Measurements from ENCODE around the gene MEF2D.
A peak's percentile ranks its signal among the peaks of the same experiment; 100 is the strongest.

Gene MEF2D

GRCh38 chr1:156492013-156492590, 8.5 kb downstream of the MEF2D start:
- Histone ChIP-seq H3K4me3 (ENCODE audit: low read length) (no peak overlapping the region), H3K36me3 (ENCODE audit: insufficient read depth, low read length) (peaks cover 7% of the 10 kb centered on the region), H3K9ac (ENCODE audit: low read depth, low read length) (no peak overlapping the region), H3K9me3 (replicated peaks; ENCODE audit: low read length) (no peaks in the 10 kb centered on the region), H3K4me1 (ENCODE audit: control insufficient read depth, insufficient read depth, low read length) (peaks cover 75% of the 10 kb centered on the region), H3K27me3 (ENCODE audit: control insufficient read depth, insufficient read depth, low read length) (no peaks in the 10 kb centered on the region), H3K4me2 (ENCODE audit: low read length) (no peak overlapping the region)

- H3K9me3 ChIP-seq (replicated peaks; ENCODE audit: low read length): no peaks in the 10 kb centered on the region
- peak overlapping the region; percentile 46 for H3K9ac ChIP-seq (ENCODE audit: low read depth, low read length)
- peaks cover 67% of the 10 kb centered on the region for H3K4me1 ChIP-seq (ENCODE audit: control insufficient read depth, insufficient read depth, low read length)
- H3K4me3 ChIP-seq (ENCODE audit: low read length): no peak overlapping the region
- H3K4me2 ChIP-seq (ENCODE audit: low read length): peak overlapping the region; percentile 48
- H3K27me3 ChIP-seq (ENCODE audit: control insufficient read depth, insufficient read depth, low read length): no peaks in the 10 kb centered on the region
- H3K36me3 ChIP-seq (ENCODE audit: insufficient read depth, low read length): peaks cover 7% of the 10 kb centered on the region
Observed at GRCh38 chr1:156491151-156491949, 9.2 kb downstream of the MEF2D start.

GRCh38 chr1:156490401-156491032, 10.1 kb downstream of the MEF2D start:
- H3K27me3 ChIP-seq (ENCODE audit: control insufficient read depth, insufficient read depth, low read length): no peaks in the 10 kb centered on the region
- H3K36me3 ChIP-seq (ENCODE audit: insufficient read depth, low read length): peaks cover 7% of the 10 kb centered on the region
- H3K4me3 ChIP-seq (ENCODE audit: low read length): peak overlapping the region; percentile 44
- peaks cover 59% of the 10 kb centered on the region for H3K4me1 ChIP-seq (ENCODE audit: control insufficient read depth, insufficient read depth, low read length)
- peak overlapping the region; percentile 46 for H3K9ac ChIP-seq (ENCODE audit: low read depth, low read length)
- H3K9me3 ChIP-seq (replicated peaks; ENCODE audit: low read length): no peaks in the 10 kb centered on the region
- H3K4me2 ChIP-seq (ENCODE audit: low read length): peak overlapping the region; percentile 48

- peaks cover 1% of the 10 kb centered on the region for H3K36me3 ChIP-seq (ENCODE audit: insufficient read depth, low read length)
- no peaks in the 10 kb centered on the region for H3K27me3 ChIP-seq (ENCODE audit: control insufficient read depth, insufficient read depth, low read length)
- H3K4me3 ChIP-seq (ENCODE audit: low read length): peak overlapping the region; percentile 44
- H3K4me2 ChIP-seq (ENCODE audit: low read length): peak overlapping the region; percentile 48
- H3K4me1 ChIP-seq (ENCODE audit: control insufficient read depth, insufficient read depth, low read length): peaks cover 55% of the 10 kb centered on the region
- no peaks in the 10 kb centered on the region for H3K9me3 ChIP-seq (replicated peaks; ENCODE audit: low read length)
- peak overlapping the region; percentile 46 for H3K9ac ChIP-seq (ENCODE audit: low read depth, low read length)
Observed at GRCh38 chr1:156489935-156490293, 10.7 kb downstream of the MEF2D start.

- Histone ChIP-seq H3K9me3 (replicated peaks; ENCODE audit: low read length) (no peaks in the 10 kb centered on the region), H3K27me3 (ENCODE audit: control insufficient read depth, insufficient read depth, low read length) (no peaks in the 10 kb centered on the region), H3K9ac (ENCODE audit: low read depth, low read length) (peak overlapping the region; percentile 46), H3K4me1 (ENCODE audit: control insufficient read depth, insufficient read depth, low read length) (peaks cover 55% of the 10 kb centered on the region), H3K36me3 (ENCODE audit: insufficient read depth, low read length) (no peaks in the 10 kb centered on the region), H3K4me2 (ENCODE audit: low read length) (peak overlapping the region; percentile 48), H3K4me3 (ENCODE audit: low read length) (peak overlapping the region; percentile 44)
Observed at GRCh38 chr1:156489166-156489934, 11.2 kb downstream of the MEF2D start.

GRCh38 chr1:156488566-156489165, 11.9 kb downstream of the MEF2D start:
- H3K9ac ChIP-seq (ENCODE audit: low read depth, low read length): no peak overlapping the region
- H3K9me3 ChIP-seq (replicated peaks; ENCODE audit: low read length): no peaks in the 10 kb centered on the region
- peaks cover under 1% of the 10 kb centered on the region for H3K36me3 ChIP-seq (ENCODE audit: insufficient read depth, low read length)
- peak overlapping the region; percentile 48 for H3K4me2 ChIP-seq (ENCODE audit: low read length)
- H3K4me1 ChIP-seq (ENCODE audit: control insufficient read depth, insufficient read depth, low read length): peaks cover 52% of the 10 kb centered on the region
- H3K4me3 ChIP-seq (ENCODE audit: low read length): no peak overlapping the region
- H3K27me3 ChIP-seq (ENCODE audit: control insufficient read depth, insufficient read depth, low read length): no peaks in the 10 kb centered on the region

- H3K4me3 ChIP-seq (ENCODE audit: low read length): no peak overlapping the region
- H3K4me2 ChIP-seq (ENCODE audit: low read length): no peak overlapping the region
- no peaks in the 10 kb centered on the region for H3K27me3 ChIP-seq (ENCODE audit: control insufficient read depth, insufficient read depth, low read length)
- peaks cover 8% of the 10 kb centered on the region for H3K36me3 ChIP-seq (ENCODE audit: insufficient read depth, low read length)
- H3K9me3 ChIP-seq (replicated peaks; ENCODE audit: low read length): no peaks in the 10 kb centered on the region
- H3K9ac ChIP-seq (ENCODE audit: low read depth, low read length): no peak overlapping the region
- peaks cover 44% of the 10 kb centered on the region for H3K4me1 ChIP-seq (ENCODE audit: control insufficient read depth, insufficient read depth, low read length)
Observed at GRCh38 chr1:156487862-156488261, 12.7 kb downstream of the MEF2D start.

GRCh38 chr1:156486421-156487344, 13.9 kb downstream of the MEF2D start:
- H3K27me3 ChIP-seq (ENCODE audit: control insufficient read depth, insufficient read depth, low read length): no peaks in the 10 kb centered on the region
- H3K4me2 ChIP-seq (ENCODE audit: low read length): no peak overlapping the region
- H3K9me3 ChIP-seq (replicated peaks; ENCODE audit: low read length): no peaks in the 10 kb centered on the region
- H3K36me3 ChIP-seq (ENCODE audit: insufficient read depth, low read length): peaks cover 20% of the 10 kb centered on the region
- H3K4me1 ChIP-seq (ENCODE audit: control insufficient read depth, insufficient read depth, low read length): peaks cover 33% of the 10 kb centered on the region
- H3K9ac ChIP-seq (ENCODE audit: low read depth, low read length): no peak overlapping the region
- no peak overlapping the region for H3K4me3 ChIP-seq (ENCODE audit: low read length)

- H3K27me3 ChIP-seq (ENCODE audit: control insufficient read depth, insufficient read depth, low read length): no peaks in the 10 kb centered on the region
- H3K9ac ChIP-seq (ENCODE audit: low read depth, low read length): no peak overlapping the region
- peaks cover 27% of the 10 kb centered on the region for H3K36me3 ChIP-seq (ENCODE audit: insufficient read depth, low read length)
- no peaks in the 10 kb centered on the region for H3K9me3 ChIP-seq (replicated peaks; ENCODE audit: low read length)
- no peak overlapping the region for H3K4me3 ChIP-seq (ENCODE audit: low read length)
- H3K4me1 ChIP-seq (ENCODE audit: control insufficient read depth, insufficient read depth, low read length): peaks cover 26% of the 10 kb centered on the region
- no peak overlapping the region for H3K4me2 ChIP-seq (ENCODE audit: low read length)
Observed at GRCh38 chr1:156485984-156486383, 14.6 kb downstream of the MEF2D start.

- H3K36me3 ChIP-seq (ENCODE audit: insufficient read depth, low read length): peaks cover 40% of the 10 kb centered on the region
- H3K9me3 ChIP-seq (replicated peaks; ENCODE audit: low read length): no peaks in the 10 kb centered on the region
- H3K4me1 ChIP-seq (ENCODE audit: control insufficient read depth, insufficient read depth, low read length): peaks cover 12% of the 10 kb centered on the region
- no peak overlapping the region for H3K9ac ChIP-seq (ENCODE audit: low read depth, low read length)
- H3K4me2 ChIP-seq (ENCODE audit: low read length): no peak overlapping the region
- no peak overlapping the region for H3K4me3 ChIP-seq (ENCODE audit: low read length)
- no peaks in the 10 kb centered on the region for H3K27me3 ChIP-seq (ENCODE audit: control insufficient read depth, insufficient read depth, low read length)
Observed at GRCh38 chr1:156484480-156485058, 16.0 kb downstream of the MEF2D start.

Measured in skeletal muscle satellite cell (primary cell).